K562 (cell line): ENCODE measurements around the gene FUZ. TPM values are rescaled to one million over a fixed set of nuclear protein-coding genes. Genes with fewer than 3 reads are reported as not detected.

ENCODE experiments used
- ATAC-seq: fragments of 200-7000 bp; cut with Tn5 transposase; 3 replicates; pipeline ENCODE4 v1.9.1; 2020; ENCODE audit warnings: moderate library complexity
- BruUV-seq: library from RNA; stranded (reverse); fragments of 400-500 nt; replicated peaks from 2 replicates; lab custom pipeline; 2021; lab: Mats Ljungman, UMichigan
- CTCF ChIA-PET: fragments of 300-600 bp; formaldehyde crosslinking; extraction: SDS; loops from one replicate; lab custom pipeline; 2021; ENCODE audit warnings: low intra/inter-chr PET ratio; lab: Yijun Ruan, JAX
- POLR2A ChIA-PET: fragments of 300-600, 350-650 bp; sonication (Branson Sonifier 250); formaldehyde crosslinking; extraction: SDS; loops from one replicate; lab custom pipeline; 2021; ENCODE audit warnings: antibody characterized with exemption, inconsistent platforms; lab: Yijun Ruan, JAX
- DNase-seq, 4 experiments: peaks; one replicate each; pipeline versions ENCODE4 v3.0.0 to v3.0.0-alpha.2; 2011 to 2018; ENCODE audit warnings: low spot score in 3 of 4, mixed read lengths in 3 of 4; ENCODE audit errors: extremely low read depth in 1 of 4
- FAIRE-seq: peaks from 2 replicates; lab custom pipeline; 2011; peaks lifted over from hg19 to GRCh38; lab: Jason Lieb, UNC
- H2AFZ ChIP-seq: 2 replicates; pipeline ENCODE4 v1.6.0; 2011; ENCODE audit warnings: low read depth, low read length, control low read depth, inconsistent platforms
- H3K27ac ChIP-seq: fragments of 200-600 bp; 3 replicates; pipeline ENCODE4 v1.8.0; 2011; ENCODE audit warnings: low read depth, mild to moderate bottlenecking, control low read depth, inconsistent platforms, low read length, moderate library complexity, mixed read lengths; ENCODE audit errors: extremely low read depth
- H3K27me3 ChIP-seq, 2 experiments: fragments of 300-600 bp in 1 of 2; 2 replicates in 1 of 2; 3 replicates in 1 of 2; pipeline versions ENCODE4 v1.6.0 to v1.8.0; 2011; ENCODE audit warnings: inconsistent platforms in 2 of 2, low read length in 2 of 2, mild to moderate bottlenecking in 1 of 2, mixed read lengths in 1 of 2, moderate library complexity in 1 of 2; ENCODE audit not compliant: control insufficient read depth in 2 of 2, insufficient read depth in 2 of 2
- H3K36me3 ChIP-seq: fragments of 300-600 bp; 3 replicates; pipeline ENCODE4 v1.8.0; 2011; ENCODE audit warnings: mild to moderate bottlenecking, low read length, inconsistent platforms; ENCODE audit not compliant: control insufficient read depth, insufficient read depth
- H3K4me1 ChIP-seq, 2 experiments: fragments of 200-600 bp in 1 of 2; replicated peaks in 1 of 2; 2 replicates in 1 of 2; 3 replicates in 1 of 2; pipeline versions ENCODE4 v1.5.1 to v1.8.0; 2011; ENCODE audit warnings: inconsistent platforms in 2 of 2, low read length in 2 of 2, mild to moderate bottlenecking in 1 of 2, mixed read lengths in 1 of 2, moderate library complexity in 1 of 2; ENCODE audit not compliant: control insufficient read depth in 2 of 2, insufficient read depth in 2 of 2
- H3K4me2 ChIP-seq: 2 replicates; pipeline ENCODE4 v1.6.1; 2011; ENCODE audit warnings: low read length, control low read depth, inconsistent platforms, mixed read lengths; ENCODE audit not compliant: insufficient read depth
- H3K4me3 ChIP-seq: fragments of 200-600 bp; sonication (generic), shearing (Covaris generic); 2 replicates; pipeline ENCODE4 v1.5.1; 2016; ENCODE audit warnings: control low read depth, inconsistent platforms
- H3K79me2 ChIP-seq: fragments of 200-600 bp; 3 replicates; pipeline ENCODE4 v1.8.0; 2011; ENCODE audit warnings: low read length, inconsistent platforms; ENCODE audit not compliant: control insufficient read depth, insufficient read depth
- H3K9ac ChIP-seq, 2 experiments: 2 replicates each; pipeline versions ENCODE4 v1.6.0 to v1.6.1; 2011; ENCODE audit warnings: low read depth in 2 of 2, low read length in 2 of 2, control low read depth in 1 of 2, inconsistent platforms in 1 of 2, mild to moderate bottlenecking in 1 of 2, mixed read lengths in 1 of 2; ENCODE audit not compliant: insufficient read depth in 1 of 2
- H3K9me1 ChIP-seq: one replicate; pipeline ENCODE4 v1.6.0; 2011; ENCODE audit warnings: inconsistent platforms, mild to moderate bottlenecking, low read length, moderate library complexity; ENCODE audit not compliant: control insufficient read depth, insufficient read depth
- H3K9me3 ChIP-seq: replicated peaks from 2 replicates; pipeline ENCODE4 v1.5.1; 2011; ENCODE audit warnings: low read depth, low read length, inconsistent platforms; ENCODE audit not compliant: control insufficient read depth, insufficient read depth
- H4K20me1 ChIP-seq: replicated peaks from 2 replicates; pipeline ENCODE4 v1.6.1; 2011; ENCODE audit warnings: low read length, inconsistent platforms, mixed read lengths; ENCODE audit not compliant: control insufficient read depth, insufficient read depth
- PML ChIP-seq: IDR thresholded peaks from 2 replicates; pipeline ENCODE4 v1.6.1; 2012; ENCODE audit warnings: low read length, inconsistent platforms
- TRIM24 ChIP-seq, 2 experiments: fragments of 450-650 bp; IDR thresholded peaks; 2 replicates each; pipeline ENCODE4 v1.6.1; 2016
- U2AF1 ChIP-seq: fragments of 200-400 bp; formaldehyde crosslinking; optimal IDR thresholded peaks from 2 replicates; pipeline ENCODE3; 2017; ENCODE audit warnings: mild to moderate bottlenecking, low read depth, low read length, moderate library complexity
- ZFX ChIP-seq: sonication (generic); formaldehyde crosslinking; IDR thresholded peaks from 2 replicates; pipeline ENCODE4 v1.8.0; 2022; ENCODE audit warnings: mild to moderate bottlenecking, missing genetic modification reagents, moderate library complexity
- ZKSCAN3 ChIP-seq: fragments of 250-450 bp; sonication (Bioruptor Pico); IDR thresholded peaks from 2 replicates; pipeline ENCODE4 v1.4.0; 2020
- ZNF239 ChIP-seq: fragments of 250-450 bp; sonication (Bioruptor Pico); IDR thresholded peaks from 2 replicates; pipeline ENCODE4 v1.4.0; 2020; ENCODE audit warnings: mild to moderate bottlenecking
- ZNF583 ChIP-seq: fragments of 250-450 bp; sonication (Bioruptor Pico); IDR thresholded peaks from 2 replicates; pipeline ENCODE4 v1.4.0; 2020
- WGBS: fragments of 100-300 bp; shearing (Covaris generic); methylation state at CpG from one replicate; pipeline ENCODE4 v1.1.6; 2016; ENCODE audit warnings: low coverage, mixed read lengths; ENCODE audit not compliant: insufficient coverage; ENCODE audit errors: missing lambda C conversion rate; 5-methylcytosine and 5-hydroxymethylcytosine counted together
- in situ Hi-C: fragments of 300-500 bp; cut with MboI; formaldehyde crosslinking; loops from 4 replicates; pipeline ENCODE4 v1.15.0; 2018; ENCODE audit warnings: inconsistent platforms, mixed read lengths
- intact Hi-C: fragments of 100-400 bp; cut with micrococcal nuclease; formaldehyde crosslinking; loops from 2 replicates; pipeline ENCODE4 v1.14.2; 2022
- polyA plus RNA-seq, 8 experiments: library from polyadenylated mRNA; depleted of rRNA in 4 of 8; stranded (reverse) in 5 of 8; unstranded in 3 of 8; fragments of >200 nt; fragmentation: Nextera tagmentation in 2 of 8; fragmentation: Illumina TruSeq in 1 of 8; extraction: Ambion mirVana in 2 of 8; extraction: Trizol in 1 of 8; gene quantifications; 2 replicates each; pipeline versions ENCODE4 v1.2.1 to v1.2.3, GENCODE V29; 2011 to 2014; ENCODE audit warnings: inconsistent platforms in 1 of 8, missing spikeins in 1 of 8
- total RNA-seq, 7 experiments: library from RNA; depleted of rRNA in 6 of 7; stranded (reverse); fragments of >200 nt in 6 of 7; fragmentation: Illumina TruSeq in 2 of 7; extraction: Trizol in 2 of 7; gene quantifications; 2 replicates each; pipeline versions ENCODE4 v1.2.1 to v1.2.3, GENCODE V29; 2011 to 2021; ENCODE audit warnings: low replicate concordance in 1 of 7
- TF ChIP-seq, protein P1 (sequence below): fragments of 200-800 bp; sonication (Bioruptor generic); IDR thresholded peaks from 2 replicates; pipeline ENCODE4 v1.6.1; 2017; ENCODE audit warnings: missing genetic modification characterization, missing compliant biosample characterization

The FUZ gene
- total and polyA plus RNA-seq, 9 of the 15 experiments (the other 6 are each of a cell fraction or from before 2014, with no cell fraction given), result 0.17 to 7.6 (median 3.6) TPM; not detected in 1

DNA sequence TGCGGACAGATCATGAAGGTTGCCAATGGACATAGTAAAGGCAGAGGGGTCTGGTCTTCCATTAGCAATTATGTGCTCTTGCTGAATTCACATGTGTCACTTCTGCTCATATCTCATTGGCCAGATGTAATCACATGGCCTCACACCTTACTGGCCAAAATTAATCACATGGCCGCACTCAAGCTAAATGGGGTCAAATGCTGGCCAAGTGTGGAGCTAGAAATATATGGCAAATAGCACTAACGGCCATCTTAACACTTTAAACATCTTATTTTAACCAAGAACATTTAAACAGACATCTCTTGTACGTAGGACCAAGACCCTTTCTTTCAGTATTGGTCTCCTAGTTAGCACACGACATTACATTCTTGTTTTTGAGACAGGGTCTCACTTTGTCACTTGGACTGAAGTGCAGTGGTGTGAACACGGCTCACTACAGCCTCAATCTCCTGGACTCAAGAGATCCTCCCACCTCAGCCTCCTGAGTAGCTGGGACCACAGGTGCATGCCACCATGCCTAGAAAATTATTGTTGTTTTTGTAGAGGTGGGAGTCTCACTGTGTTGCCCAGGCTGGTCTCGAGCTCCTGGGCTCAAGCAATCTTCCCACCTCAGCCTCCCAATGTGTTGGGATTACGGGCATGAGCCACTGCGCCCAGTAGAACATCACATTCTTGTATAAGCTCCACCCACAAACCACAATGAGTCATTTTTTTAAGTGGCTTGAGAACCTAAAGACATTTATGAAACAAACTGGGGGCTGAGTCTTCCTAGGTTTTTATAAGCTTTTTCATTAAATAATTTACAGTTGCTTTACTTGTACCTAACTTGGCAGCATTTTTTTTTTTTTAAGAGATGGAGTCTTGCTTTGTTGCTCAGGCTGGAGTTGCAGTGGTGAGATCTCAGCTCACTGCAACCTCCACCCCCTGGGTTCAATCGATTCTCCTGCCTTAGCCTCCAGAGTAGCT is 34.9 kb upstream of the FUZ start:
- Histone ChIP-seq H3K9me3 (0 out of 2 replicates have a peak, but pooled peaks cover 6% of the 10 kb centered on the region), H3K9ac (peak overlapping the region in 1 of 2 experiments; percentile 99; a peak in 2 of 4 replicates), H3K9me1 (peaks cover 11% of the 10 kb centered on the region), H3K4me2 (peak overlapping the region; percentile 92), H2AFZ (peak overlapping the region; percentile 82), H3K27me3 (no peaks in the 10 kb centered on the region), H3K36me3 (peaks cover 12% of the 10 kb centered on the region), H4K20me1 (peaks cover 11% of the 10 kb centered on the region), H3K79me2 (peaks cover 36% of the 10 kb centered on the region), H3K27ac (peak overlapping the region; percentile 100), H3K4me3 (no peak overlapping the region), H3K4me1 (peaks cover 39 to 42% of the 10 kb centered on the region in 2 experiments)
- DNase-seq, result peak; percentile 56 to 86 (median 65)
- intact Hi-C loops (no loop called here), in situ Hi-C loops (no loop called here)
- FAIRE-seq, result peak; percentile 90
- peak; percentile 15; the same call in 1 of the 3 replicates for ATAC-seq
- BruUV-seq, result no TSS peak
- CTCF ChIA-PET, result no interaction called here
- WGBS, result 29% methylated on average over 10 of the region's 10 CpGs
- POLR2A ChIA-PET, result interaction anchor here (0.6 to 1.9 kb wide), 8 partner anchors 10 to 1956 kb away, joined by 4 to 7 read pairs (median 4); partner anchors contain the start of gene MED25
- TF ChIP-seq PML (no peak), ZNF239 (no peak), U2AF1 (no peak), ZKSCAN3 (CRISPR knock-in tag) (no peak), TRIM24 (IDR thresholded peaks at IDR 0.05) (peak in 1 of 2 experiments; percentile 12; a peak in 1 of 4 replicates), ZFX (CRISPR knock-in tag) (no peak; the same call in 1 of the 2 replicates), ZNF583 (no peak)
- TF ChIP-seq, protein P1, sequence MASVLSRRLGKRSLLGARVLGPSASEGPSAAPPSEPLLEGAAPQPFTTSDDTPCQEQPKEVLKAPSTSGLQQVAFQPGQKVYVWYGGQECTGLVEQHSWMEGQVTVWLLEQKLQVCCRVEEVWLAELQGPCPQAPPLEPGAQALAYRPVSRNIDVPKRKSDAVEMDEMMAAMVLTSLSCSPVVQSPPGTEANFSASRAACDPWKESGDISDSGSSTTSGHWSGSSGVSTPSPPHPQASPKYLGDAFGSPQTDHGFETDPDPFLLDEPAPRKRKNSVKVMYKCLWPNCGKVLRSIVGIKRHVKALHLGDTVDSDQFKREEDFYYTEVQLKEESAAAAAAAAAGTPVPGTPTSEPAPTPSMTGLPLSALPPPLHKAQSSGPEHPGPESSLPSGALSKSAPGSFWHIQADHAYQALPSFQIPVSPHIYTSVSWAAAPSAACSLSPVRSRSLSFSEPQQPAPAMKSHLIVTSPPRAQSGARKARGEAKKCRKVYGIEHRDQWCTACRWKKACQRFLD (CRISPR knock-in tag), result no peak
